DOHH2 (cell line): ENCODE measurements around the gene SARM1.

Experiments
- CTCF ChIP-seq: fragments of 200-600 bp; sonication (generic); IDR thresholded peaks from one replicate; pipeline ENCODE4 v1.5.1; 2014; ENCODE audit warnings: antibody characterized with exemption, mild to moderate bottlenecking, low read depth, low read length; ENCODE audit not compliant: poor library complexity, severe bottlenecking
- EZH2phosphoT487 ChIP-seq: fragments of 200-600 bp; sonication (generic); IDR thresholded peaks from 2 replicates; pipeline ENCODE4 v1.6.1; 2017; ENCODE audit warnings: borderline replicate concordance, mild to moderate bottlenecking, antibody characterized with exemption, low read length, moderate library complexity, mixed read lengths

- TF ChIP-seq CTCF (no peak), EZH2phosphoT487 (no peak)
Measured at GRCh38 chr17:28394337-28395116, 23.0 kb downstream of the SARM1 start.
